Measurements from ENCODE around the gene UMPS.

The UMPS gene

DNA sequence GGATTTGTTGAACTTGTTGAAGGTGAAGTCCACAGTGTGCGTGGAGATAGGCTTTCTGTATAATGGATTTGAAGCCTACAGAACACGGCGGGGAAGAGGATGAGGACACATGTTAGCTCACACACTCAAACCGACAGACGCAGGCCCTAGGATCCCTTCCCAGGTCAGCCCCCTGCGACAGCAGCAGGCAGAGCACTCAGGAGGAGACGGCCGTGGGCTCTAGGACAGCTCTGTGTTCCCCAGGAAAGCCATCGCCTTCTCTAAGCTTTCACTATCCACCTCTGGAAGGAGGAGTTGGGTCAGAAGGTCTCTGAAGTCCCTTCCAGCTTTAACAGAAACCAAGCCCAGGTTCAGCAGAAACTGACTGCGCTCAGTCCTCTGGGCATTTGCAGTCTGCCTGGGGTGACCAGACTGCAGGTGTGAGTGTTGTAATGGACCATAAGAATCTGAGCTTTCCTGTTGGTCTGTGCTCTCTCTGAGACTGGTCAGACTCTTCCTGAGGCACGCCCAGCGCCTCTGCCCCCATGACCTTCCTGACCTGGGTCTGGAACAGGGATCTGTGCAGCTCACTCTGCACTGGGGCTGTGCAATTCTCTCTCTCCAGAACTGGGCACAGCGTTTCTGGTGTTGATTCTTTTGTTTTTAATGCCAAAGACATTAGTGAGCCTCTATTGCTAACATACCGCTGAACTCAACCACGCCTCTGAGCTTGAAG, 33.5 kb downstream of the UMPS start:
- no peak for DNase-seq (ENCODE audit: extremely low read depth, low read depth)
- TF ChIP-seq, protein P1, sequence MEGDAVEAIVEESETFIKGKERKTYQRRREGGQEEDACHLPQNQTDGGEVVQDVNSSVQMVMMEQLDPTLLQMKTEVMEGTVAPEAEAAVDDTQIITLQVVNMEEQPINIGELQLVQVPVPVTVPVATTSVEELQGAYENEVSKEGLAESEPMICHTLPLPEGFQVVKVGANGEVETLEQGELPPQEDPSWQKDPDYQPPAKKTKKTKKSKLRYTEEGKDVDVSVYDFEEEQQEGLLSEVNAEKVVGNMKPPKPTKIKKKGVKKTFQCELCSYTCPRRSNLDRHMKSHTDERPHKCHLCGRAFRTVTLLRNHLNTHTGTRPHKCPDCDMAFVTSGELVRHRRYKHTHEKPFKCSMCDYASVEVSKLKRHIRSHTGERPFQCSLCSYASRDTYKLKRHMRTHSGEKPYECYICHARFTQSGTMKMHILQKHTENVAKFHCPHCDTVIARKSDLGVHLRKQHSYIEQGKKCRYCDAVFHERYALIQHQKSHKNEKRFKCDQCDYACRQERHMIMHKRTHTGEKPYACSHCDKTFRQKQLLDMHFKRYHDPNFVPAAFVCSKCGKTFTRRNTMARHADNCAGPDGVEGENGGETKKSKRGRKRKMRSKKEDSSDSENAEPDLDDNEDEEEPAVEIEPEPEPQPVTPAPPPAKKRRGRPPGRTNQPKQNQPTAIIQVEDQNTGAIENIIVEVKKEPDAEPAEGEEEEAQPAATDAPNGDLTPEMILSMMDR (IDR thresholded peaks at IDR 0.05; ENCODE audit: low read depth, low read length): no peak

GRCh38 chr3:124764746-124765145, 34.5 kb downstream of the UMPS start:
- no peak for DNase-seq (ENCODE audit: extremely low read depth, low read depth)
- TF ChIP-seq, protein P1 (IDR thresholded peaks at IDR 0.05; ENCODE audit: low read depth, low read length): no peak

DNA sequence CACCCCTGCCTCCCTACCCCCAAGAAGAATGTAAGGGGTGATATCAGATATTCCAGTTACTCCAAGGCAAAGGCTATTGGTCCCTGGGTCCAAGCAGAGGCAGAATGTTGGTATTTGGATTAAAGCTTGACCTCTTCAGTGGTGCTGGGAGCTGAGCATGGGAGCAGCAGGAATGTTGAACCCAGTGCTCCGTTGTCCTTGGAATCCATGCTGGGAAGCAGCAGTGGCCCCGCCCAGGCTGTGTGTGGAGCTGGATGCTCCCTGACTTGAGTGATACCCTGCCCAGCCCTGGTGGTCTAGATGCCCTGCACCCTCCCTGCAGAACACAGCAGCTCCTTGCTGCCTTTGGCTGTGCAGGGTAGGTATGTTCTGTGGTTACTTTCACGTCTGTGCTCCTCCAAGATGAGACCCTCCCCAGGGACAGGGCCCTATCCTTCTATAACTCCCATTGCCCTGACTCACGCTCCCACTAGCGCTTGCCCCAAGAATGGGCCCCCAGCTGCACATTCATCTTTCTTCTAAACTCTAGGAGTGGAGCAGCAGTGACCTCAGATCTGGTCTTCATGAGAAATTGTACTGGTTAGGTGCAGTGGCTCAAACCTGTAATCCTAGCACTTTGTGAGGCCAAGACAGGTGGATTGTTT, 35.1 kb downstream of the UMPS start:
- TF ChIP-seq, protein P1 (IDR thresholded peaks at IDR 0.05; ENCODE audit: low read depth, low read length): no peak
- DNase-seq (ENCODE audit: extremely low read depth, low read depth): no peak

DNA sequence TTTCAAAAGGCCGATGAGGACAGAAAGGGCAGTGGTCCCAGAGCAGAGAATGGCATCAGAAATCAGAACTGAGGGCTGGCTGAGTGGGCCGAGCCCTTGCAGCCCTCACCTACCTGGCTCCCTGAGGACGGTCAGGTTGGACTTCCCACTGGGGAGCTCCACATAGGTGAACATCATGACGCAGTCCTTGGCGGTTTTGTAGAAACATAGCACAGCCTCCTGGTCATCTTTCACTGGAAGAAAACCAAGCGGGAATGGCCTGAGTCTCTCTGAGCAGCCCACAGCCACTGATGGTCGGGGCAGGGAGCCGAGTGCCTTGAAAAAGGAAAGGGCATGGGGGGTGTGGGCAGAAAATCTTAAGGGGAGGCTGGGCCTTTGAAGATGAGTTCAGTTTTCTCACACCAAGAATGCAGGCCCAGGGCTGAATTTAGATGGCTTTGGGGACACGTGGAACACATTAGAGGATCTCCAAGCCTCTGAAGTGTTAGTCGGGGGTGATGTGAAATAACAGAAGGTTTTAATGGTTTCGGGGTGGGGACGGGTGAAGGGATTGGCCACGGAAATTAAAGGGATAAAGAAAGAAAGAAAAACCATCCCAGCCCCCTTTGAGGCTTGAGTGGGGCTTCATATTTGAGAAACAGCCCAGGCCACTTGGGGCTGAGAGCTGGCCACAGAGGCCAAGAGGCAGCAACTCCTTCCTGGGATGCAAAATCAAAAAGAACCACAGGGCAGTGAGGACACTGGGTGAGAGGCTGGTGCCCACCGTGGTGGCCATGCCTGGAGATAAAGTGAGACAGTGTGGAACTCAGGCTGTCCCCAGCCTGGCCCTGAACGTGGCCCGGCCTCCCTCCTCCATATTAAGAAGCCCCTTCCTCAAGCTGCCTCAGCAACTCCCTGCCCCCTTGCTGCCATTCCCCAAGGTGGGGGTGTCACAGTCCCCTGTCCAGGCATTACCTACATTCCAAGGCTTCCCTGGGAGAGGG, 36.2 kb downstream of the UMPS start:
- no peak for DNase-seq (ENCODE audit: extremely low read depth, low read depth)
- TF ChIP-seq, protein P1 (IDR thresholded peaks at IDR 0.05; ENCODE audit: low read depth, low read length): no peak

GRCh38 chr3:124767264-124767663, 37.0 kb downstream of the UMPS start:
- no peak for DNase-seq (ENCODE audit: extremely low read depth, low read depth)
- TF ChIP-seq, protein P1 (IDR thresholded peaks at IDR 0.05; ENCODE audit: low read depth, low read length): no peak

GRCh38 chr3:124767691-124768090, 37.4 kb downstream of the UMPS start:
- DNase-seq (ENCODE audit: extremely low read depth, low read depth): no peak
- TF ChIP-seq, protein P1 (IDR thresholded peaks at IDR 0.05; ENCODE audit: low read depth, low read length): no peak
